HG02759 (cell line): ENCODE data around the gene CAMK1.
"Not testable (repeated sequence)": the region's sequence is repeated elsewhere in the genome, so short reads cannot be mapped to it uniquely, and the experiment has no call there.

ENCODE experiments used
- ATAC-seq: cut with Tn5 transposase; IDR thresholded peaks from one replicate; pipeline ENCODE4 v1.9.1; 2021; ENCODE audit warnings: mild to moderate bottlenecking, moderate library complexity; ENCODE audit not compliant: unreplicated experiment

CAMK1 gene

DNA sequence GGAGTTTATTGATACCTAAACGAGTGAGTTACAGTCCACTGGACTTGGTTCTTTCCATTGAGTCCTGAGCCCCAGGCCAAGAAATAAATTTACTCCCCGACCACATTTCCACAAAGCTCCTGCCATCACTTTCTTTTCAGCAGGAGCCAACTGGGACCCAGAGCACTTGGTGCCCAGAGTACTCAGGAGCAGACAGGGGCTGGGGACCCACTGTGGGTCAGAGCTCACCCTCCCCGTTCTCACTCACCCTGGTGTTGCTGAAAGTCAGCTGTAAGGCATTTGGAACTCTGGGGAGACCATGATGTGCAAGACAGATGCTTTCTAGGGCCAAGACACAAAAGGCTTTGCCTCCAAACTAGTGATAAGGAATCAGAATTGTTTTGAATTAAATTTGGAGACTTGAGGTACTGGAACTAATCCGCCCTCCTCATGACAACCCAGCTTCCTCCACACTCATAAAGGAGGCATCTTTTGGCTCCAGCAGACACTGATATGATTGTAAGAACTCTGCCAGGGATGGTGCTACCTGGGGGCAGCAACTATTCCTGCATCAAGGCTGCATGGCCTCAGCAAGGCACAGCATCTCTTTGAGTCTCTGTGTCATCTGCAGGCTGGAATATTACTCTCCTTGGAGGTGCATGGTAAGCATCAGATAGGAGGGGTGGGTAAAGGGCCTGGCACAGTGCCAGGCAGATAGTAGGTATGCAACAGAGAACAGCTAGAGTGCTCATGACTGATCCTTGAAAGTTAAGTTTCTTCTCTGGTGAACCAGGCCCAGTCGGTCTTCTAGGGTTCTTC is 7.3 kb upstream of the CAMK1 start:
- ATAC-seq: no peak

GRCh38 chr3:9771007-9771406 is 1.3 kb upstream of the CAMK1 start:
- not testable (repeated sequence) for ATAC-seq

DNA sequence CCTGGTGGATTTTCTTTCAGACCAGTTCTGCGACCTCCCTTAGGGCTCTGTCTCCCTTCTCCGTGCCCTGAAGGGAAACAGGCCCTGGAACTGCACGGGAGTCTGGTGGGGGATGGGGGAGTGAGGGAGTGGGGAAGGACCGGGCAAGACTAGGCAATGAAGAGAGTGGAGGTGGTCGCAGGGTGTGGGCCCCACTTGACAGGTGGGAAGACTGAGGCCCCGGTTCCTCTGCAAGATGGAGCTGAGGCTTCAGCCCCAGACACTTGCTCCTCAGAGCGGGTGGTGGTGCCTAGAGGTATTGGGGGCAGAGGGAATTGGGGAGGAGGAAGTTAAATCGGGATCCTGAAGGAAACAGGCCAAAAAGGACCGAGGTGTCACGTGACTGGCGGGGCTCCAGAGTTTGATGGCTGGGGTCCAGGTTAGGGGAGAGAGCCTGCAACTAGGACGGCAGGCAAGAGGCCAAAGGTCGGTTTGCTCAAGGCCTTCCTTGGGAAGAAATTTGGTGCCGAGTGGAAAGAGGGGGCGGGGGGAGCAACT is 597 bp upstream of the CAMK1 start:
- ATAC-seq: no peak

- ATAC-seq: no peak
Observed at GRCh38 chr3:9769012-9769411, 735 bp downstream of the CAMK1 start.

- no peak for ATAC-seq
Observed at GRCh38 chr3:9768141-9768775, 1.5 kb downstream of the CAMK1 start.

GRCh38 chr3:9767418-9767817 is 2.3 kb downstream of the CAMK1 start:
- no peak for ATAC-seq

DNA sequence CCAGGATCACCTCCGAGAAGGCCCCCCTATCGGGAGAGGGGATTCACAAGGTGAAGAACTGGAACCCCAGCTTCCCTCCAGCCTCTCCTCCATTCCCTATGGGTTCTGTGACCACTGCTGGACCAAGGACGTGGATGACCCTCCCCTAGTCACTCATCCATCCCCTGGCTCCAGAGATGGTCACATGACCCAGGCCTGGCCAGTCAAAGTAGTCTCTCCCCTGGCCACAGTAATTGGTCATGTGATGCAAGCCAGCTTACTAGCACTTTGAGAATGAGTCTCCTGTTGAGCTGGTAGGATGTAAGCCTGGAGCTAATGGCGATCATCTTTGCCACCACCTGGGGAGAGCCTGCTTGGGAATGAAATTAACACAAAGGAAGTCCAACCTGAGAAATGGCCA is 3.9 kb downstream of the CAMK1 start:
- no peak for ATAC-seq

GRCh38 chr3:9762871-9763270 is 6.9 kb downstream of the CAMK1 start:
- no peak for ATAC-seq

DNA sequence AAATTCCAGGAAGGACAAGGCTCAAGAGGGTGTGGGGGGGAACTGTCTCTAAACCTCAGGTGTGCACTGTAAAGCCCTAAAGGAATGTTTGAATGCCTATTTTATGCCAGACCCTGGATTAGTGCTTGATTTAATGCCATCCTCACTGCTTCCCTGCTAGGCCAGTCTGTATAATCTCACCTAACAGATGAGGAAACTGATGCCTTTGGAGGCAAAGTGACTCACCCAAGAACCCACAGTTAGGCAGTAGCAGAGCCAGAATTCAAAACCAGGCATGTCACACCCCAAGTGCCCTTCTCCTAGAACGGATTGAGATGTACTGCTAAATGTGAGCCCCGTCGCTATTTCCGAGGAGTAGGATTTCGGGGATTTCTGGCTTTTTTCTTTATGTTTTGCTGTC is 7.8 kb downstream of the CAMK1 start:
- no peak for ATAC-seq

DNA sequence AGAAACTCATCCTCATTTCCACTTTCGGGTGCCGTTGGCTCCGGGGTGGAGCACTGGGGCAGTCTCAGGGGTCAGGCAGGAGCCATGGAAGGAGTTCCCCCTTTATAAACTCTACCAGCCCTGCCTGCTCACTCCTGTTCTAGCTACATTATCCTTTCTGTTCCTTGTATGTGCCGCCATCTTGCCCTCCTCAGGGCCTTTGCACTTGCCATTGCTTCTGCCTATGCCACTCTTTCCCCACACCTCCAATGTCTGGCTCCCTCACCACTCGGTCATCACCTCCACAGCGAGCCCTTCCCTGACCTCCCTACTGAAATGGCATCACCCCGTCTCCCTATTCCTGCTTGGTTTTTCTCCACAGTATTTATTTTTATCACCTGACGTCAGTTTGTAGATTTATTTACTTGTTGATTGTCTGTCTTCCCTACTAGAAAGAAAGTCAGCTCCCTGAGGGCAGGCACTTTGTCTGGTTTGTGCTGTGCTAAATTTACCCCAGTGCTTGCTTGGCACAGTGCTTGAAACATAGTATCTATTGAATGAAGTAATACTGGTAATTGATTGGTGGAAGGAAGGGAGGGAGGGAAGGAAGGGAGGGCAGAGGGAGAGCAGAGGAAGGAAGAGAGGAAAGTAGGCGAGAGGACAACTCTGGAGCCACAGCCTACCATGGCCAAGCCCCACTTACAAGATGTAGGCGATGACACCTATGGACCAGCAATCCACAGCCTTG is 8.8 kb downstream of the CAMK1 start:
- no peak for ATAC-seq

- no peak for ATAC-seq
Observed at GRCh38 chr3:9757427-9757826, 12.3 kb downstream of the CAMK1 start.

DNA sequence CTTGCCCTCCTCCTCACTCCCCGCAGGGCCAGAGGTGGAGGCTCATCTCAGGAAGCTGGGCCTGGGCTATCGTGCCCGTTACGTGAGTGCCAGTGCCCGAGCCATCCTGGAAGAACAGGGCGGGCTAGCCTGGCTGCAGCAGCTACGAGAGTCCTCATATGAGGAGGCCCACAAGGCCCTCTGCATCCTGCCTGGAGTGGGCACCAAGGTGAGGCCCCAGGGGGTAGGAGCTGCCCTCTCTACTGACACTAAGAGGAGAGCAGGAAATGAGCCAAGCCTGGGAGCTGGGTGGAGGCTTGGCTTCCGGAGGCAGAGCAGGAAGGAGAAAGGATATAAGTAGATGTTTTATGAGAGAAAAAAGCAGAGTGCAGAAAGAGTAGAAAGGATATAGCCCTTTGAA is 15.1 kb downstream of the CAMK1 start:
- ATAC-seq: no peak

GRCh38 chr3:9750556-9751411 is 19.0 kb downstream of the CAMK1 start:
- ATAC-seq: no peak

DNA sequence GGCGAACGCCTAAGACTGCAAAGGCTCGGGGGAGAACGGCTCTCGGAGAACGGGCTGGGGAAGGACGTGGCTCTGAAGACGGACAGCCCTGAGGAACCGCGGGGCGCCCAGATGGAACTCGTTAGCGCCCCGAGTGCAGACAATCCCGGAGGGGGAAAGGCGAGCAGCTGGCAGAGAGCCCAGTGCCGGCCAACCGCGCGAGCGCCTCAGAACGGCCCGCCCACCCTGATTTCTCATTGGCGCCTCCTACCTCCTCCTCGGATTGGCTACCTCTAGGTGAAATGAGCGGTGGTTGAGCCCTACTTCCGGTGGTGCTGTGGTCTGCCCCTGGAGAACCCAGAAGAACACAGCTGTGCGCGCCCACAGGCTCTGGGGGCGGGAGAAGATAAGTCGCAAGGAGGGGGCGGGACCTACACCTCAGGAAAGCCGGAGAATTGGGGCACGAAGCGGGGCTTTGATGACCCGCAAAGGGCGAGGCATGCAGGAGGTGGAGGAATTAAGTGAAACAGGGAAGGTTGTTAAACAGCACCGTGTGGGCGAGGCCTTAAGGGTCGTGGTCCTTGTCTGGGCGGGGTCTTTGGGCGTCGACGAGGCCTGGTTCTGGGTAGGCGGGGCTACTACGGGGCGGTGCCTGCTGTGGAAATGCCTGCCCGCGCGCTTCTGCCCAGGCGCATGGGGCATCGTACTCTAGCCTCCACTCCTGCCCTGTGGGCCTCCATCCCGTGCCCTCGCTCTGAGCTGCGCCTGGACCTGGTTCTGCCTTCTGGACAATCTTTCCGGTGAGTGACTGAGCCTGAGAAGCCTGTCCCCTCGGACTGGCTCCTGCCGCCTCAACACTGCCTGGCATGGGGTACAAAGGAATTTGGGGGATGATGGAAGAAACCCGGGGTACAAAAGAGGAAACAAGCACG is 19.8 kb downstream of the CAMK1 start, which contains the start of gene OGG1:
Gene OGG1, plus strand, starts transcription at position 308 of the 911 bp plus-strand sequence. Its CDS starts 335 bp downstream, at position 643.
- peak; percentile 90 for ATAC-seq

DNA sequence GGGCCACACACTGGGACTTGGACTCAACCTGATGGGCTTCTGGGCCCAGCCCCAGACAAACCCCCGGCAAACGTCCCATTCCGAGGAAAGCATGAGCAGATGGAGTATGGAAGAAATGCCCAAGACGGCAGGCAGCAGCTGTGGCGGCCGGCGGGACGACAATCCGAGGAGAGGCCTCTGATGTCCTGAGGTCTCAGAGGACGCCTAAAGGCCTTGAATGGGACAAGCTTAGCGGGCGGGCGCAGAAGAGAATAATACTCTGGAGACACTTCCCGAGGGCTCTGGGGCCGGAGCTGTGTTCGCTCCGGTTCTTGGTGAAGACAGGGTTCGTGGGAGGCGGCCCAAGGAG is 20.5 kb downstream of the CAMK1 start:
- ATAC-seq: no peak

DNA sequence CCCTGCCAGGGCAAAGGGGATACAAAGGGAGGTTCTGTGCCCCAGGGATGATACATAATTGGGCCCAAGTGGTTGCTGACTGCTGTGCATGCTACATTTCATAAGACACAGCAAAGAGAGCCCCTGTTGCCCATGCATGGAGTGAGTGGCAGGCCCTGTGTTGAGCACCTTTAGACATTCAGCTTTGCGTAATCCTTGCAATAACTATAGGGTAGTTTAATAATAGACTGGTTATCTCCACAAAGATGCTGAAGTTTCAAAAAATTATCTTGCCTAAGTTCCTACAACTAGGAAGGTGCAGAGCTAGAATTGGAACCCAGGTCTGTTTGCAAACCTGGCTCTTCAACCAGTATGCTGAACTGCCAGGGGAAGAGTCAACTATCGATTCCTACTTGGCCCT is 21.7 kb downstream of the CAMK1 start:
- ATAC-seq: no peak

DNA sequence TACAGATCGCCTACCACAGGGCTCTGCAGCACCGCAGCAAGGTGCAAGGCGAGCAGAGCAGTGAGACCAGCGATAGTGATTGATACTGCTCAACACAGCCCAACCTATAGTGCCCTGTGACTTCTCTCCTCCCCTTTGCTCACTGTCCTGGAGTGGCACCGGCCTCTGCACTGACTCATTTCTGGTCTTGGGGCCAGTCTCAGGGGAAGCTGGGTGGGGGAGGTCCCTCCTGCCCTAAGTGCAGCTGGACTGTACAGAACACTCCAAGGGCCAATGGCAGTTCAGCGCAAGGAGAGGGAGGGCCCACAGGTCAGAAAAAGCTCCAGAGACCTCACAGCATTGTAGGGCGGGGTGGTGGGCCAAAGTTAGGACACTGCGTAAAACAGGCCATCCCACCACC is 22.5 kb downstream of the CAMK1 start:
- no peak for ATAC-seq

DNA sequence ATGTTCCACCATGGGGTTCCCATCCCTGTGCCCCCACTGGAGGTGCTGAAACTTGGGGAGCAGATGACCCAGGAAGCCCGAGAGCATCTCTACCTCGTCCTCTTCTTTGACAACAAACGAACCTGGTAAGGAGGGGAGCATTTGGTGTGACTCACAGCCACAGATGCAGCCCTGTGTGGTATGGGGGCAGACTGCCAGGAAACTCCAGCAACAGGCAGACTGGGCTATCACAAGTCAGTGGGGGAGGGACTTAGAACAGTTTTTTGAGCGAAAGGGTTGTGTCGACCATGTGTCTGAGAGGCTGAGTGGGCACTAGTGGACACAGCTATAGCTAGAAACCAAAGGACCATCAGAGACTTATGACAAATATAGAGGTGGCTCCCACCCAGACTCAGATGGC is 23.4 kb downstream of the CAMK1 start:
- ATAC-seq: no peak

GRCh38 chr3:9745521-9745920 is 24.2 kb downstream of the CAMK1 start:
- no peak for ATAC-seq

DNA sequence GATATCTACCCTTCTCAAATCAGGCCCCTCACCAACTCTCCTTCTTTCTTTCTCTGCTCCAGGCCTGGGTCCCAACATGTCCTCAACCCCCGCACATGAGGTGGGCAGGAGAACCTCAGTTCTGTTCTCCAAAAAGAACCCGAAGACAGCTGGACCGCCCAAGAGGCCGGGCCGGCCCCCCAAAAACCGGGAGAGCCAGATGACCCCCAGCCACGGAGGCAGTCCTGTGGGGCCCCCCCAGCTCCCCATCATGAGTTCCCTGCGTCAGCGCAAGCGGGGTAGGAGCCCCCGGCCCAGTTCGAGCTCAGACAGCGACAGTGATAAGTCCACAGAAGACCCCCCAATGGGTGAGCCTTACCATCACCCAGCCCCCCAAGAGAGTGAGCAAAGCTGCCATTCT is 25.6 kb downstream of the CAMK1 start:
- no peak for ATAC-seq
